ENCODE data around the gene TBX18. TPM values are rescaled to one million over a fixed set of nuclear protein-coding genes. Genes with fewer than 3 reads are reported as not detected.

TBX18 gene
- total and polyA plus RNA-seq, 9 of the 15 experiments (the other 6 are each of a cell fraction or from before 2014, with no cell fraction given): 4.0 to 36.1 (median 20.7) TPM

DNA sequence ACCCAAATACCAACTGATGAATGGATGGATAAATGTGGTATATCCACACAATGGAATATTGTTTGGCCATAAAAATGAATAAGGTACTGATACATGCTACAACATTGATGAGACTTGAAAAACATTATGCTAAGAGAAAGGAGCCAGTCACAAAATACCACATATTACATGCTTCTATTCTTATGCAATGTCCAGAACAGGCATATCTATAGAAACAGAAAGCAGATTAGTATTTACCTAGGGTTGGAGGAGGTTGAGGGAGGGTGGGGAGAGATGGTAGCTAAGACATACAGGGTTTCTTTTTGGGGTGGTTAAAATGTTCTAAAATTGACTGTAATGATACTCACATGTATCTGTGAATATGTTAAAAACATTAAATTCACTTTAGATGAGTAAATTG is 24.8 kb upstream of the TBX18 start (continued):
- TF ChIP-seq TAL1 (IDR thresholded peaks at IDR 0.05) (peak; percentile 38; the same call in 1 of the 2 replicates), ETV6 (IDR thresholded peaks at IDR 0.05; ENCODE audit: borderline replicate concordance in 1 of 2, low read depth in 2 of 2, low read length in 1 of 2) (no peak), ETV6 (CRISPR knock-in tag; IDR thresholded peaks at IDR 0.05; ENCODE audit: borderline replicate concordance) (no peak), TRIM24 (IDR thresholded peaks at IDR 0.05) (no peak), CBX2 (IDR thresholded peaks at IDR 0.05; ENCODE audit: insufficient read depth, low read length, poor library complexity, severe bottlenecking) (no peak), MTA1 (IDR thresholded peaks at IDR 0.05; ENCODE audit: borderline replicate concordance) (no peak), PTBP1 (IDR thresholded peaks at IDR 0.05; ENCODE audit: low read depth, low read length) (no peak), NFXL1 (CRISPR knock-in tag; IDR thresholded peaks at IDR 0.05) (no peak), RBM25 (IDR thresholded peaks at IDR 0.05; ENCODE audit: low read depth, low read length, severe bottlenecking) (no peak), RAD51 (IDR thresholded peaks at IDR 0.05; ENCODE audit: borderline replicate concordance, low read depth) (no peak), FOXA3 (CRISPR knock-in tag; conservative IDR thresholded peaks at IDR 0.05 in 1 of 2, IDR thresholded peaks at IDR 0.05 in 1 of 2) (peak in 1 of 2 experiments; percentile 33; a peak in 1 of 4 replicates), ARID1B (IDR thresholded peaks at IDR 0.05) (peak; percentile 49), MEF2A (IDR thresholded peaks at IDR 0.05; ENCODE audit: control insufficient read depth, low read depth, low read length) (no peak), FOS (IDR thresholded peaks at IDR 0.05; ENCODE audit: extremely low read depth, insufficient read length) (no peak), ZNF445 (CRISPR knock-in tag; IDR thresholded peaks at IDR 0.05; ENCODE audit: low read depth) (no peak)
- TF ChIP-seq, protein P1, sequence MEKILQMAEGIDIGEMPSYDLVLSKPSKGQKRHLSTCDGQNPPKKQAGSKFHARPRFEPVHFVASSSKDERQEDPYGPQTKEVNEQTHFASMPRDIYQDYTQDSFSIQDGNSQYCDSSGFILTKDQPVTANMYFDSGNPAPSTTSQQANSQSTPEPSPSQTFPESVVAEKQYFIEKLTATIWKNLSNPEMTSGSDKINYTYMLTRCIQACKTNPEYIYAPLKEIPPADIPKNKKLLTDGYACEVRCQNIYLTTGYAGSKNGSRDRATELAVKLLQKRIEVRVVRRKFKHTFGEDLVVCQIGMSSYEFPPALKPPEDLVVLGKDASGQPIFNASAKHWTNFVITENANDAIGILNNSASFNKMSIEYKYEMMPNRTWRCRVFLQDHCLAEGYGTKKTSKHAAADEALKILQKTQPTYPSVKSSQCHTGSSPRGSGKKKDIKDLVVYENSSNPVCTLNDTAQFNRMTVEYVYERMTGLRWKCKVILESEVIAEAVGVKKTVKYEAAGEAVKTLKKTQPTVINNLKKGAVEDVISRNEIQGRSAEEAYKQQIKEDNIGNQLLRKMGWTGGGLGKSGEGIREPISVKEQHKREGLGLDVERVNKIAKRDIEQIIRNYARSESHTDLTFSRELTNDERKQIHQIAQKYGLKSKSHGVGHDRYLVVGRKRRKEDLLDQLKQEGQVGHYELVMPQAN (IDR thresholded peaks at IDR 0.05; ENCODE audit: borderline replicate concordance): no peak
- TF ChIP-seq, protein P2, sequence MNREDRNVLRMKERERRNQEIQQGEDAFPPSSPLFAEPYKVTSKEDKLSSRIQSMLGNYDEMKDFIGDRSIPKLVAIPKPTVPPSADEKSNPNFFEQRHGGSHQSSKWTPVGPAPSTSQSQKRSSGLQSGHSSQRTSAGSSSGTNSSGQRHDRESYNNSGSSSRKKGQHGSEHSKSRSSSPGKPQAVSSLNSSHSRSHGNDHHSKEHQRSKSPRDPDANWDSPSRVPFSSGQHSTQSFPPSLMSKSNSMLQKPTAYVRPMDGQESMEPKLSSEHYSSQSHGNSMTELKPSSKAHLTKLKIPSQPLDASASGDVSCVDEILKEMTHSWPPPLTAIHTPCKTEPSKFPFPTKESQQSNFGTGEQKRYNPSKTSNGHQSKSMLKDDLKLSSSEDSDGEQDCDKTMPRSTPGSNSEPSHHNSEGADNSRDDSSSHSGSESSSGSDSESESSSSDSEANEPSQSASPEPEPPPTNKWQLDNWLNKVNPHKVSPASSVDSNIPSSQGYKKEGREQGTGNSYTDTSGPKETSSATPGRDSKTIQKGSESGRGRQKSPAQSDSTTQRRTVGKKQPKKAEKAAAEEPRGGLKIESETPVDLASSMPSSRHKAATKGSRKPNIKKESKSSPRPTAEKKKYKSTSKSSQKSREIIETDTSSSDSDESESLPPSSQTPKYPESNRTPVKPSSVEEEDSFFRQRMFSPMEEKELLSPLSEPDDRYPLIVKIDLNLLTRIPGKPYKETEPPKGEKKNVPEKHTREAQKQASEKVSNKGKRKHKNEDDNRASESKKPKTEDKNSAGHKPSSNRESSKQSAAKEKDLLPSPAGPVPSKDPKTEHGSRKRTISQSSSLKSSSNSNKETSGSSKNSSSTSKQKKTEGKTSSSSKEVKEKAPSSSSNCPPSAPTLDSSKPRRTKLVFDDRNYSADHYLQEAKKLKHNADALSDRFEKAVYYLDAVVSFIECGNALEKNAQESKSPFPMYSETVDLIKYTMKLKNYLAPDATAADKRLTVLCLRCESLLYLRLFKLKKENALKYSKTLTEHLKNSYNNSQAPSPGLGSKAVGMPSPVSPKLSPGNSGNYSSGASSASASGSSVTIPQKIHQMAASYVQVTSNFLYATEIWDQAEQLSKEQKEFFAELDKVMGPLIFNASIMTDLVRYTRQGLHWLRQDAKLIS (CRISPR knock-in tag; IDR thresholded peaks at IDR 0.05): no peak
- TF ChIP-seq, protein P3, sequence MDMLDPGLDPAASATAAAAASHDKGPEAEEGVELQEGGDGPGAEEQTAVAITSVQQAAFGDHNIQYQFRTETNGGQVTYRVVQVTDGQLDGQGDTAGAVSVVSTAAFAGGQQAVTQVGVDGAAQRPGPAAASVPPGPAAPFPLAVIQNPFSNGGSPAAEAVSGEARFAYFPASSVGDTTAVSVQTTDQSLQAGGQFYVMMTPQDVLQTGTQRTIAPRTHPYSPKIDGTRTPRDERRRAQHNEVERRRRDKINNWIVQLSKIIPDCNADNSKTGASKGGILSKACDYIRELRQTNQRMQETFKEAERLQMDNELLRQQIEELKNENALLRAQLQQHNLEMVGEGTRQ (CRISPR knock-in tag; IDR thresholded peaks at IDR 0.05): no peak
- TF ChIP-seq, protein P4, sequence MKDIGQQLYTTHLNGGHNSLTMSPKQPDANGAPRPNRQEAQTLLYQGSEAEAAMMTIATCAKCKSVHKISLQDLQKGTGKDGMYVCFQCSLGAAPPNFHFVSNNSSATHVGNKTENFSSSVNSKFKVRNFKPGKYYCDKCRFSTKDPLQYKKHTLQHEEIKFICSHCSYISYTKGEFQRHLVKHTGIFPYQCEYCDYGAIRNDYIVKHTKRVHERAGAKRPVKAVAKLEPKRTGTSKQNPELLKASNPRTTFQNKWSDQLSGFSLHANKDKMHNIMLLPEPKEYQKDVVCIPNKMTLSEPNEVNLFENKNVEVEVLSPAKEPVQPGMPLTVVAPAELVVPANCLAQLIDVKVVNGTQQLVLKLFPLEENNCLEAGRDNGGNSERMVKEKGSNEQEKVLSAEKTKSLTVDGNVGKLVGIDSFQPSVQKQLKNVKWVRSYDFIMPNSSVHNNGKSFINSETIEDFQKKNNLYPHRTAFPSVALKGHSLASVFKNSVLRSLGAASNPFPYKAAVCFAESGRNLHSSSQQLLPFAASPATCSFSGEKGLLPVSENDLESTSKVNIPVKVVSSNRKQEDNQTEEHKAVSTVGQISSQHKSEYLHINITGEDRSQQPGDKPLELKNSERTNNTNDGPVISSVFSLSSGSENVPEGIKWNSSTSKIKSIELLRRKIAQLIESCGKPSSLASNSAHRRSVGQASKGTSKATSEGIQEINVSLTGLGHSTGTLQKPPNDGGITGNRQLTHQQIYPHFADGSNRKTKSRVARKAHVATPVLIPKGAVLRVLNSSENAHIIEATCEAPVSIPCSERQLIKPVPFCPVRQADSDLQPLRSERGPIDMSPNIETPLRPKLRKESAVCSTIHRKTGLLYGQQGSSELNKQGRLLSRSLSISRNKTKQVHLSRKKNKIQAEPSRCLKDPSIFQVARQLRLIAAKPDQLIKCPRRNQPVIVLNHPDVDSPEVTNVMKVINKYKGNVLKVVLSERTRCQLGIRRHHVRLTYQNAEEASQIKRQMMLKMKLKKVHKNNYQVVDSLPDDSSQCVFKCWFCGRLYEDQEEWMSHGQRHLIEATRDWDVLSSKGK (CRISPR knock-in tag; IDR thresholded peaks at IDR 0.05): no peak
